NCI-H748 treated with DMSO at 0.1 percent for 48 hours (cell line): ENCODE measurements around the gene USP16.

Experiments
- DNase-seq: peaks from one replicate; lab custom pipeline; 2025; lab: John Stamatoyannopoulos, UW

Gene USP16

GRCh38 chr21:29083306-29083705, 58.8 kb downstream of the USP16 start:
- no peak for DNase-seq

GRCh38 chr21:29084372-29084771, 59.9 kb downstream of the USP16 start:
- DNase-seq: no peak

GRCh38 chr21:29085106-29085752, 60.8 kb downstream of the USP16 start:
- no peak for DNase-seq

- DNase-seq: no peak
These were observed 66.6 kb downstream of the USP16 start for GRCh38 chr21:29091033-29091432.

GRCh38 chr21:29092102-29092959, 67.9 kb downstream of the USP16 start:
- no peak for DNase-seq

- no peak for DNase-seq
These were observed 71.9 kb downstream of the USP16 start for GRCh38 chr21:29096218-29097015.

GRCh38 chr21:29098156-29098555, 73.7 kb downstream of the USP16 start:
- DNase-seq: no peak

GRCh38 chr21:29102791-29103257, 78.4 kb downstream of the USP16 start:
- no peak for DNase-seq
